PC-9 (cell line): ENCODE measurements around the gene SLC66A1.

Experiments used
- CTCF ChIP-seq: fragments of 200-600 bp; sonication (generic); conservative IDR thresholded peaks from 2 replicates; pipeline ENCODE4 v1.6.1; 2017; ENCODE audit warnings: mixed run types, antibody characterized with exemption, mild to moderate bottlenecking, moderate library complexity
- EZH2 ChIP-seq: fragments of 200-600 bp; sonication (generic); IDR thresholded peaks from 2 replicates; pipeline ENCODE4 v1.8.0; 2017; ENCODE audit warnings: antibody characterized with exemption, low read depth

DNA sequence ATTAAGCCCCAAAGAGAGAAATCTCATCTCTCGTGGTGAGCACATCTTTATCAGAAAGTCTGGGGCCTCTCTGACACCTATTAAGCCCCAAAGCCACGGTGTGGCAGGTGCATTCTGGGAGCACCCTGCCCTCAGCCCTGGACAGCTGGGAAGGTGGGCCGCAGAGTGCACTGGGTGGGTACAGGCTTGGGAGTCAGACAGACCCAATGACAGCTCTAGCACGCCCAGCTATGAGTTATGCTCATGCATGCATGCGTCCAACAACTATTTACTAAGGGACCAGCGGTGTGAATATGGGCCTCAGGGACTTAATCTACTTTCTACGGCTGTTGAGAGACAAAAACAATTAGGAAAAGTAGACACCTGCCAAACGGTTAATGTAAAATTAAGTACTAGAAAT lies 46.6 kb downstream of the SLC66A1 start:
- no peak for TF ChIP-seq CTCF
- TF ChIP-seq EZH2: no peak
